ENCODE data around the gene ZNF385C.

Gene ZNF385C

DNA sequence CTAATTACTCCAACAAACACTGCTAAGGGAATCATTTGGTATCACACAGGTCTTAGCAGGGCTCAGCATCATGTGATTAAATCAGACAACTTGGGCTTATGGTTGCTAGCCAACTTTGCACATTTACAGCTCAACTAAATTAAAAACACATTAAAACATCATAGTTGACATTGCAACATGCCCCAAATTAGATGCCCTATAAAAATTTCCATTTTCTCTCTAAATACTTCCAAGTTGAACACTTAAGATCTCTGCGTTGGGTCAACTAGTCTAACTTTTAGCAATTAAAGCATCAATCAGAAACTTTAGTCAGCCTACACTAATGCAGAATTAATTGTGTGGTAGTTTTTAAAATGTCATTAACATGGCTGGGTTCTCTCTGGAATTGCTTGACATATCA lies 93.1 kb downstream of the ZNF385C start:
- TF ChIP-seq CTCF (conservative IDR thresholded peaks at IDR 0.05) = no peak
- H3K27ac ChIP-seq = no peak overlapping the region

DNA sequence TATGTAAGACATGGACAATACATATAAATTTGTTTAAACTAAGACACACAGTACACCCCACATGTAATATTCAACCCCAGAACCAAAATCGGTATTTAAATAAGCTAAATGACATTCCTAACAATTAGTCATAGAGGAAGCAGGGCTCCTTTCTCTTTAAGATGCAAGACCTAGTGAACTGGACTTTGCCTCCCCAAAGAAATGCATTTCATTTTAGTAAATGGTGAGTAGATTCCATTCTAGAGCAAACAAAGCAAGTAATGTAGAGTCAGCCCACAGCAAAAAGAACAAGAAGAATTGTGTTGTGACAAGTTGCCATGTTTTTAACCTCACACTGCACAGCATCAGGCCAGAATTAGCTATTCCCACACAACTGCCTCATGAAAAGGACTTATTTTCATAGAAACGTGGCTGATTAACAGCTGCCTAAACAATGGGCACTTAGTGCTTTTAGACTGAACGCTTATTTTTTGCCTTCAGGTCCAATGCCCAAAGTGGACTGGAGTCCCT lies 95.4 kb downstream of the ZNF385C start:
- H3K27ac ChIP-seq = no peak overlapping the region
- TF ChIP-seq CTCF (conservative IDR thresholded peaks at IDR 0.05) = no peak

GRCh38 chr17:42002175-42002791 lies 96.0 kb downstream of the ZNF385C start:
- TF ChIP-seq CTCF (conservative IDR thresholded peaks at IDR 0.05) = no peak
- H3K27ac ChIP-seq = no peak overlapping the region

DNA sequence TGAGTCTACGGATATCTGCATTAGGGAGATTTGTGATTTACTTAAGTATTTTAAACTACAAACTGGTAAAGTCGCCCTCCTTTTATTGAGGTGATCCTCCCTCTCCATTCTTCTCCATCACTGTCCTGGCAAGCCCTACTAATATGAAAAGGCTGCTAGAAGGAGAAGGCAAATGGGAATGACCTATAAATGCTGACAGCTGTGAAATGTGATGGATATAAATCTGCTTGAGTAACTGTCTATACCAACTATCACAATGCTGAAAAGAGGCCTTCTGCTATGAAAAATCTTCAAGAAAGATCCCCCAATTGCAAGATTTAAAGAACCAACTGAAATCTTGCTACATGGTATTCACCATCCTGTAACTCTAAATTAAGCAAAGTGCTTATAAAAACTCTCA lies 96.5 kb downstream of the ZNF385C start:
- TF ChIP-seq CTCF (conservative IDR thresholded peaks at IDR 0.05) = no peak
- H3K27ac ChIP-seq = no peak overlapping the region

GRCh38 chr17:42000413-42001133 lies 97.7 kb downstream of the ZNF385C start:
- TF ChIP-seq CTCF (conservative IDR thresholded peaks at IDR 0.05) = no peak
- no peak overlapping the region for H3K27ac ChIP-seq

- TF ChIP-seq CTCF (conservative IDR thresholded peaks at IDR 0.05) = no peak
- no peak overlapping the region for H3K27ac ChIP-seq
These were observed 99.8 kb downstream of the ZNF385C start for GRCh38 chr17:41998497-41998896.

- H3K27ac ChIP-seq = no peak overlapping the region
- no peak for TF ChIP-seq CTCF (conservative IDR thresholded peaks at IDR 0.05)
These were observed 101.5 kb downstream of the ZNF385C start for GRCh38 chr17:41996855-41997164.

Data from VCaP (cell line).